ENCODE results near the gene EHBP1. TPM values are rescaled to one million over a fixed set of nuclear protein-coding genes. Genes with fewer than 3 reads are reported as not detected.

EHBP1 gene
- total and polyA plus RNA-seq, 7 experiments from 2014 or later, result 12.3 to 31.5 (median 27.7) TPM

DNA sequence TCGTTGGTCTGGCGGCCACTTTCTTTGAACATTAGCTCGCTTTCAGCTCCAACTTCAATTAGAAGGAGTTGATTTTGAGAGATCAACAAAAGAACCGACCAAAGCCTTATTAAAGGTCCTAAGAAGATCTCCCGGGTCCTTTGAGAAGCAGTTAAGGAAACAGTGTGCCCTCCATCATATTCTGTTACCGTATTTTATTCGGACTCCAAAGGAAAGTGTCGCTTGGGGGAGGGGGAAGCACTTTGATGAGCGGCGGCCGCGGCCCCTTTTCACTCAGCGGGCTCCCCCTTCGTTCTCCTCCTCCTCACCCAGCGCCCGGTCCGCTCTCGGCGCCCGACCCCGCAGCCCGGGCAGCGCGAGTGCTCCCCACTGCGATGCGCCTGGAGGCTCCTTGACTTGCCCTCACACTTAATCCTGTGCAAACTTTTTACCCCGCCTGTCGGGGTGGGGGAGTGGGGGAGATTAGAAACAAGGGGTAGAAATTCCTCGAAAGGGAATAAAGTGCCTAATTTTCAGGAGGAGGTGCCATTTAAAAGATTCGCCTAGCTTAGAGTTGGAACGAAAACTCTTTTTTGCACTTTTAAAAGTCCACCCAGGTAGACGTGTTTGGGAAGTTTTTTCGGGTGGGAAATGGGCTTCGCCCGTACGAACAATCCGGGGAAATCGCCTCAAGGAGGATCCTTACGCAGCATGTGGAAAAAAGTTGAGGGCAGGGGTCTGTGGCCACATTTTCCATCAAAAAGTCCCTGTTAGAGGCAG lies 343.9 kb downstream of the EHBP1 start:
- ChIA-PET POLR2A (no interaction called here), CTCF (no interaction called here)
- Mint-ChIP-seq H3K27ac (peak overlapping the region in 2 of 9 donors; percentile 52 to 69), H3K4me3 (peak overlapping the region; percentile 81 to 93 (median 86)), H3K36me3 (peaks cover 3 to 25% (median 21%) of the 10 kb centered on the region in 5 donors), H3K4me1 (peaks cover 36 to 77% (median 61%) of the 10 kb centered on the region in 7 donors), H3K27me3 (peaks cover 66 to 83% (median 82%) of the 10 kb centered on the region in 5 donors), H3K9me3 (peaks cover 0 to 11% (median 0%) of the 10 kb centered on the region in 11 donors)
- no peak for ATAC-seq
- Histone ChIP-seq H3K4me1 (ENCODE audit: control insufficient read depth in 2 of 2, insufficient read depth in 2 of 2, low read length in 2 of 2) (peaks cover 26 to 35% of the 10 kb centered on the region in 2 donors), H3K27me3 (ENCODE audit: control insufficient read depth in 2 of 2, insufficient read depth in 2 of 2, low read length in 2 of 2) (peaks cover 7 to 17% of the 10 kb centered on the region in 2 donors), H3K9me3 (ENCODE audit: control insufficient read depth in 2 of 3, low read length in 3 of 3) (no peaks in the 10 kb centered on the region), H3K27ac (ENCODE audit: low read depth, low read length) (no peak overlapping the region), H3K36me3 (ENCODE audit: control insufficient read depth in 2 of 3, insufficient read depth in 3 of 3, low read length in 3 of 3) (no peaks in the 10 kb centered on the region), H3K4me3 (ENCODE audit: low read length) (peak overlapping the region; percentile 33)
- intact Hi-C loops (cut with micrococcal nuclease), result no loop called here
- DNase-seq, result no peak

DNA sequence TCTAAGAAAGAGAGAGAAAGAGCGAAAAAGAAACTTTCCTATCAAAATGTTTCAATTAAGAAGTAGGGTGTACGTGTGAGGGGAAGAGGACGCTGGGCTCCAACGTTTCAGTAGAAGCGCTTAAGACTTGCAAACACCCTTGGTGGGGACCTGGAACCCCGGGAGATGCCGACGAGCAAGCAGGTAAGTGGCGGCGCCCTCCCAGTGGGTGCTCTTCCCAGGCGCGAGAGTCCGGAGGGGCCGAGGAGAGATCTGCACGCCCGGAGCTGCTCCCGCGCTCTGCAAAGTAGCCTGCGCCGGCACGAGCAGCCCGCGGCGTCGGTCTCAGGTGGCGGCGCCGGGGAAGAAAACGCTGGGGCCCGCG lies 344.4 kb downstream of the EHBP1 start:
- peaks cover 10 to 22% of the 10 kb centered on the region in 2 donors for H3K27me3 ChIP-seq (ENCODE audit: control insufficient read depth in 2 of 2, insufficient read depth in 2 of 2, low read length in 2 of 2)
- DNase-seq (peak in 1 of 9 donors; percentile 33), ATAC-seq (no peak)
- H3K9me3 Mint-ChIP-seq, result peaks cover 0 to 11% (median 0%) of the 10 kb centered on the region in 11 donors
- H3K36me3 Mint-ChIP-seq, result peaks cover 4 to 19% (median 15%) of the 10 kb centered on the region in 5 donors
- H3K9me3 ChIP-seq (ENCODE audit: control insufficient read depth in 2 of 3, low read length in 3 of 3), result no peaks in the 10 kb centered on the region
- peak overlapping the region in 1 of 9 donors; percentile 69 for H3K27ac Mint-ChIP-seq
- intact Hi-C loops (cut with micrococcal nuclease), result loop anchor here in 1 of 2 donors (5.0 to 10.0 kb wide), 3 partner anchors 245 to 375 kb away; partner anchors contain the start of gene EHBP1
- CTCF ChIA-PET, result no interaction called here
- POLR2A ChIA-PET, result no interaction called here
- H3K27me3 Mint-ChIP-seq, result peaks cover 66 to 87% (median 83%) of the 10 kb centered on the region in 5 donors
- H3K36me3 ChIP-seq (ENCODE audit: control insufficient read depth in 2 of 3, insufficient read depth in 3 of 3, low read length in 3 of 3), result no peaks in the 10 kb centered on the region
- peaks cover 39 to 81% (median 67%) of the 10 kb centered on the region in 7 donors for H3K4me1 Mint-ChIP-seq
- H3K4me1 ChIP-seq (ENCODE audit: control insufficient read depth in 2 of 2, insufficient read depth in 2 of 2, low read length in 2 of 2), result peaks cover 26 to 35% of the 10 kb centered on the region in 2 donors
- H3K27ac ChIP-seq (ENCODE audit: low read depth, low read length), result no peak overlapping the region
- H3K4me3 Mint-ChIP-seq, result peak overlapping the region; percentile 81 to 93 (median 86)
- H3K4me3 ChIP-seq (ENCODE audit: low read length), result peak overlapping the region; percentile 33

DNA sequence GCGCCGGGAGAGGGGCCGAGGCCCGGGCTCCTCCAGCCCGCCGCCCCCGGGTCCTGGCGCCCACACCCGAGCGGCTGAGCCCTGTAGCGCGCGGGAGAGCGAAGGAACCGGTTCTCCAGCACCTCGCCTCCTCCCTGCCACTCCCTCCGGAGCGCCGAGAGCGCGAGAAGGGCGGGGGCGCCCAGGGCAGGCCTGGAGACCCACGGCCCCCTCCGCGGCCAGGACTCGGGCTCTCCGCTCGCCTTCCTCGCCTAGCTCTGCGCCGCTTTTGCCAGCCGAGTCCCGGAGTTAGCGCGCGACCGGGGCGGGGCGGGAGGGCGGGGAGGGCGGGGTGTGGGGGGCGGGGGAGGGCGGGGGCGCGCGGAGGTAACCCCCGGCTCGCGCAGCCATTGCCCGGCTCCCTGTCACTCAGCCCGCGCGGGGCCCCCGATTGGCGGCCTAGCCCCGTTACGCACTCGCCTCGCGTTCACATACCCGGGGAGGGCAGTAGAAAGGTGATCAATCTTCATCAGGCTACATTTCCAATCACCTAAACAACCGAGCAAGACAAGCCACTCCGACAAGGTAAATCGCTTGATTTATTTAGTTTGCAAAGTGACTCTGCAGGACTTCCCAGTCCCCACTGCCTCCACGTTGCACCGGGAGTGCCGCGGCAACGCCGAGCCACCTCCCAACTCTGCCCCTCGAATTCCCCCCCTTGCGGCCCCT lies 345.0 kb downstream of the EHBP1 start, which contains the start of gene OTX1:
OTX1 (plus strand) TSS at position 497 of the 708 bp plus-strand sequence. CDS start 2,161 bp downstream, outside the sequence.
- H3K4me1 ChIP-seq (ENCODE audit: control insufficient read depth in 2 of 2, insufficient read depth in 2 of 2, low read length in 2 of 2), result peaks cover 26 to 35% of the 10 kb centered on the region in 2 donors
- ChIA-PET POLR2A (no interaction called here), CTCF (no interaction called here)
- peak within 1 kb of the TSS; percentile 52 for H3K4me3 ChIP-seq (ENCODE audit: low read length)
- H3K27ac Mint-ChIP-seq, result peak within 1 kb of the TSS in 1 of 9 donors; percentile 69
- H3K27ac ChIP-seq (ENCODE audit: low read depth, low read length), result no peak within 1 kb of the TSS
- peaks cover 0 to 6% (median 0%) of the 10 kb centered on the region in 11 donors for H3K9me3 Mint-ChIP-seq
- no peaks in the 10 kb centered on the region for H3K36me3 ChIP-seq (ENCODE audit: control insufficient read depth in 2 of 3, insufficient read depth in 3 of 3, low read length in 3 of 3)
- peaks cover 65 to 88% (median 82%) of the 10 kb centered on the region in 5 donors for H3K27me3 Mint-ChIP-seq
- H3K9me3 ChIP-seq (ENCODE audit: control insufficient read depth in 2 of 3, low read length in 3 of 3), result no peaks in the 10 kb centered on the region
- H3K4me3 Mint-ChIP-seq, result peak within 1 kb of the TSS; percentile 83 to 93 (median 86)
- intact Hi-C loops (cut with micrococcal nuclease), result loop anchor here in 1 of 2 donors (5.0 to 10.0 kb wide), 3 partner anchors 246 to 374 kb away; partner anchors contain the start of gene EHBP1
- ATAC-seq (peak; percentile 49), DNase-seq (peak in 1 of 9 donors; percentile 52)
- peaks cover 10 to 24% of the 10 kb centered on the region in 2 donors for H3K27me3 ChIP-seq (ENCODE audit: control insufficient read depth in 2 of 2, insufficient read depth in 2 of 2, low read length in 2 of 2)
- peaks cover 41 to 80% (median 68%) of the 10 kb centered on the region in 7 donors for H3K4me1 Mint-ChIP-seq
- peaks cover 5 to 14% (median 10%) of the 10 kb centered on the region in 5 donors for H3K36me3 Mint-ChIP-seq

DNA sequence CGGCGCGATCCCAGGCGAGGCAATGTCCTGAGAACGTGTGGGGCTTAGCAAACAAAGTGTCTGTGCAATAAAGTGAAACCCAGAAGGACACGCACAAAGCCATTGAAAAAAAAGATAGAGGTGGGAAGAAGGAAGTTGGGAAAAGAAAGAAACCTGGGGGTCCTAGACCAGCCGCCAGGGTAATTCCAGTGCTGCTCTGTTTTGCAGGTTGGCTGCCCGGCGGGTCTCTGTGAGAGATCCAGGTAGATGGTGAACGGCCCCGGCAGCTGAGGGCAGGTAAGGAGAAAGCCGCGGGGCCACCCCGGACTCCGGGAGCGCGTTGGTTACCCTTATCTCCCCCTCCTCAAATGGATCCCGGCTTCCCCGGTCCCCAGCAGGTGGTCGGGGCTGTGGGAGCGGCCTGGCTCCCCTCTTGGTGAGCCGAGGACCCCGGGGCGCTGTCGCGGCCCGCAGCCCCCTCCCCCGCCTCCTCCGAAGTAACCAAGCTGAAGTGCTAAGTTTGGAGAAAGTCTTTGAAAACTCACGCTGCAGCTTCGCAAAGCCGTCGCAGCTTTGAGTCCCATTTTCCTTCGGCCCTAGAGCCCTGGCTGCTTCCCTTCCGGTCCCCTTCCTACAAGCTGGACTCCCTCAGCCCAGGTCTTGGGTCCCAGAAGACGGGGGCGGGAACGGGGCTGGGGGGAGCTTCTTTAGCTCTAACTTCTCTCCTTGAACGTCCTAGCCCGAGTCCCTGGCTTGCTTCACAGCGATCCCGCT lies 345.7 kb downstream of the EHBP1 start:
- no peak for ATAC-seq
- ChIA-PET POLR2A (no interaction called here), CTCF (no interaction called here)
- Histone ChIP-seq H3K27ac (ENCODE audit: low read depth, low read length) (no peak overlapping the region), H3K4me3 (ENCODE audit: low read length) (peak overlapping the region; percentile 52), H3K9me3 (ENCODE audit: control insufficient read depth in 2 of 3, low read length in 3 of 3) (no peaks in the 10 kb centered on the region), H3K4me1 (ENCODE audit: control insufficient read depth in 2 of 2, insufficient read depth in 2 of 2, low read length in 2 of 2) (peaks cover 26 to 35% of the 10 kb centered on the region in 2 donors), H3K27me3 (ENCODE audit: control insufficient read depth in 2 of 2, insufficient read depth in 2 of 2, low read length in 2 of 2) (peaks cover 7 to 20% of the 10 kb centered on the region in 2 donors), H3K36me3 (ENCODE audit: control insufficient read depth in 2 of 3, insufficient read depth in 3 of 3, low read length in 3 of 3) (no peaks in the 10 kb centered on the region)
- intact Hi-C loops (cut with micrococcal nuclease), result loop anchor here in 1 of 2 donors (5.0 to 10.0 kb wide), 3 partner anchors 246 to 374 kb away; partner anchors contain the start of gene EHBP1
- peaks cover 0 to 4% (median 0%) of the 10 kb centered on the region in 11 donors for H3K9me3 Mint-ChIP-seq
- peaks cover 47 to 80% (median 68%) of the 10 kb centered on the region in 7 donors for H3K4me1 Mint-ChIP-seq
- peak in 1 of 9 donors; percentile 34 for DNase-seq
- H3K4me3 Mint-ChIP-seq, result peak overlapping the region; percentile 74 to 86 (median 82)
- peaks cover 3 to 7% (median 5%) of the 10 kb centered on the region in 5 donors for H3K36me3 Mint-ChIP-seq
- peak overlapping the region in 1 of 9 donors; percentile 49 for H3K27ac Mint-ChIP-seq
- peaks cover 65 to 88% (median 82%) of the 10 kb centered on the region in 5 donors for H3K27me3 Mint-ChIP-seq

DNA sequence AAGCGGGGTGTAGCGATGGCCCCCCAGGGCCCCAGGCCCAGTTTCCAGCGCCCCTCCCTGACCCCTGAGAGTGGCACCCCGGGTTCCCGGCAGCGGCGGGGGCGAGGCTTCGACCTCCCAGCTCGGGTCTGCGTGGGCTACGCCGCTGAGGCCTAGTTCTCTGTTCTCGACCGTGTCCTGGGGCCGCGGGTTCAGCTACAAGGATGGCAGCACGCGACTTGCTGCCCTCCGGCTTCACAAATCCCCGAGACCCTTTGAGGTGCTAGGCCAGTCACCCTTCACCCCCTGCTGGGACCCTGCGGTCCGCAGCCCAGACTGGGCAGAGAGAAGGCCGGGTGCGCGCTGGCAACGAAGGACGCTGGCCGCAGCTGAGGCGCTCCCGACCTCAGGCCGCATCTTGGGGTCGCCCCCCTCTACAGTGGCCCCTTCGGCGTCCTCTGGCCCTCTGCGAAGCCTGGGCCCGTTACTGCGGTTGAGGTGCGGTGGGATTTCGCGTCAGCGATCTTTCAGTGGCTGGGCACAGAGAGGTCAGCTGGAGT lies 346.4 kb downstream of the EHBP1 start:
- H3K27me3 Mint-ChIP-seq, result peaks cover 65 to 88% (median 82%) of the 10 kb centered on the region in 5 donors
- intact Hi-C loops (cut with micrococcal nuclease), result loop anchor here in 1 of 2 donors (5.0 to 10.0 kb wide), 3 partner anchors 247 to 373 kb away; partner anchors contain the start of gene EHBP1
- Histone ChIP-seq H3K9me3 (ENCODE audit: control insufficient read depth in 2 of 3, low read length in 3 of 3) (no peaks in the 10 kb centered on the region), H3K36me3 (ENCODE audit: control insufficient read depth in 2 of 3, insufficient read depth in 3 of 3, low read length in 3 of 3) (no peaks in the 10 kb centered on the region), H3K4me3 (ENCODE audit: low read length) (no peak overlapping the region), H3K27ac (ENCODE audit: low read depth, low read length) (no peak overlapping the region), H3K27me3 (ENCODE audit: control insufficient read depth in 2 of 2, insufficient read depth in 2 of 2, low read length in 2 of 2) (peaks cover 7 to 20% of the 10 kb centered on the region in 2 donors), H3K4me1 (ENCODE audit: control insufficient read depth in 2 of 2, insufficient read depth in 2 of 2, low read length in 2 of 2) (peaks cover 22 to 35% of the 10 kb centered on the region in 2 donors)
- ChIA-PET POLR2A (no interaction called here), CTCF (no interaction called here)
- no peak for DNase-seq
- H3K27ac Mint-ChIP-seq, result peak overlapping the region in 1 of 9 donors; percentile 18
- peaks cover 49 to 80% (median 68%) of the 10 kb centered on the region in 7 donors for H3K4me1 Mint-ChIP-seq
- peaks cover 0 to 4% (median 0%) of the 10 kb centered on the region in 11 donors for H3K9me3 Mint-ChIP-seq
- H3K36me3 Mint-ChIP-seq, result peaks cover 0 to 6% (median under 1%) of the 10 kb centered on the region in 5 donors
- peak overlapping the region; percentile 12 to 86 (median 77) for H3K4me3 Mint-ChIP-seq
- ATAC-seq, result no peak

Data from naive thymus-derived CD4-positive, alpha-beta T cell (primary cell).